ENCODE data around the gene TTC4. TPM values are rescaled to one million over a fixed set of nuclear protein-coding genes. Genes with fewer than 3 reads are reported as not detected.

Gene TTC4
- total and polyA plus RNA-seq, 2 experiments from 2014 or later, result 14.0 to 20.0 TPM

DNA sequence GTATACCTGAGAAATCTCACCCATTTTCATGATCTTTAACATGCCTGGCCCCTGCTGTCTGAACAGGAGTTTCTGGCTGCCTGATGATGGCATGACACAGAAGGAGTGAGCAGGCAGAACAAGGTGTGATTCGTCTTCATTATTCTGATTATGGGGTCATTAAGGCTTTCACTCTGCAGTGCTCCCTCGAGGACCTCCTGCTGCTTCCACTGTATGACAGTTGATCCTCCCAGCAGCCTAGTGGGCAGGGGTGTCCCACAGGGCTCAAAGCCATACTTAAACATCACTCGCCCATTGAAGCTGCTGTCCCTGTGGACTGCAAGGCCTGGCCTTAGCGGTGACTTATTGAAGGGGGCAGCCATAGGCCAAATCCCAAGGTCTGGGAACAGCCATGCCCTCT is 61.4 kb downstream of the TTC4 start:
- H3K36me3 ChIP-seq (replicated peaks; ENCODE audit: insufficient read depth, low read depth), result no peaks in the 10 kb centered on the region
- no peaks in the 10 kb centered on the region for H3K9me2 ChIP-seq (replicated peaks; ENCODE audit: insufficient read depth)
- peaks cover 4% of the 10 kb centered on the region for H3K4me1 ChIP-seq (ENCODE audit: insufficient read depth)
- no peak overlapping the region for H3K27ac ChIP-seq
- H3K4me2 ChIP-seq, result no peak overlapping the region
- no peaks in the 10 kb centered on the region for H3K9me3 ChIP-seq (ENCODE audit: low read depth)
- no peaks in the 10 kb centered on the region for H3K79me2 ChIP-seq
- H3K27me3 ChIP-seq, result peaks cover 3% of the 10 kb centered on the region
- H4K20me1 ChIP-seq (ENCODE audit: insufficient read depth, poor library complexity, severe bottlenecking), result no peaks in the 10 kb centered on the region
- H2AFZ ChIP-seq, result no peak overlapping the region
- DNase-seq (ENCODE audit: low spot score), result no peak
- WGBS (ENCODE audit: low lambda C conversion rate, missing lambda C conversion rate), result 74% methylated on average over 4 of the region's 4 CpGs
- TF ChIP-seq EZH2phosphoT487 (IDR thresholded peaks at IDR 0.05; ENCODE audit: low read depth, severe bottlenecking, unreplicated experiment) (no peak), EZH2 (IDR thresholded peaks at IDR 0.05; ENCODE audit: borderline replicate concordance) (no peak)
- TF ChIP-seq, protein P1, sequence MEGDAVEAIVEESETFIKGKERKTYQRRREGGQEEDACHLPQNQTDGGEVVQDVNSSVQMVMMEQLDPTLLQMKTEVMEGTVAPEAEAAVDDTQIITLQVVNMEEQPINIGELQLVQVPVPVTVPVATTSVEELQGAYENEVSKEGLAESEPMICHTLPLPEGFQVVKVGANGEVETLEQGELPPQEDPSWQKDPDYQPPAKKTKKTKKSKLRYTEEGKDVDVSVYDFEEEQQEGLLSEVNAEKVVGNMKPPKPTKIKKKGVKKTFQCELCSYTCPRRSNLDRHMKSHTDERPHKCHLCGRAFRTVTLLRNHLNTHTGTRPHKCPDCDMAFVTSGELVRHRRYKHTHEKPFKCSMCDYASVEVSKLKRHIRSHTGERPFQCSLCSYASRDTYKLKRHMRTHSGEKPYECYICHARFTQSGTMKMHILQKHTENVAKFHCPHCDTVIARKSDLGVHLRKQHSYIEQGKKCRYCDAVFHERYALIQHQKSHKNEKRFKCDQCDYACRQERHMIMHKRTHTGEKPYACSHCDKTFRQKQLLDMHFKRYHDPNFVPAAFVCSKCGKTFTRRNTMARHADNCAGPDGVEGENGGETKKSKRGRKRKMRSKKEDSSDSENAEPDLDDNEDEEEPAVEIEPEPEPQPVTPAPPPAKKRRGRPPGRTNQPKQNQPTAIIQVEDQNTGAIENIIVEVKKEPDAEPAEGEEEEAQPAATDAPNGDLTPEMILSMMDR (IDR thresholded peaks at IDR 0.05; ENCODE audit: poor library complexity), result no peak
- H3K4me3 ChIP-seq, result no peak overlapping the region

- WGBS (ENCODE audit: low lambda C conversion rate, missing lambda C conversion rate), result 72% methylated on average over 4 of the region's 4 CpGs
- Histone ChIP-seq H3K27me3 (peaks cover 7% of the 10 kb centered on the region), H3K79me2 (no peaks in the 10 kb centered on the region), H3K36me3 (replicated peaks; ENCODE audit: insufficient read depth, low read depth) (no peaks in the 10 kb centered on the region), H2AFZ (no peak overlapping the region), H3K9me2 (replicated peaks; ENCODE audit: insufficient read depth) (no peaks in the 10 kb centered on the region), H3K9me3 (ENCODE audit: low read depth) (no peaks in the 10 kb centered on the region), H3K4me3 (no peak overlapping the region), H3K4me2 (no peak overlapping the region), H3K27ac (no peak overlapping the region), H3K4me1 (ENCODE audit: insufficient read depth) (peaks cover 4% of the 10 kb centered on the region), H4K20me1 (ENCODE audit: insufficient read depth, poor library complexity, severe bottlenecking) (no peaks in the 10 kb centered on the region)
- no peak for DNase-seq (ENCODE audit: low spot score)
- TF ChIP-seq, protein P1 (IDR thresholded peaks at IDR 0.05; ENCODE audit: poor library complexity), result no peak
- no peak for TF ChIP-seq EZH2 (IDR thresholded peaks at IDR 0.05; ENCODE audit: borderline replicate concordance)
- no peak for TF ChIP-seq EZH2phosphoT487 (IDR thresholded peaks at IDR 0.05; ENCODE audit: low read depth, severe bottlenecking, unreplicated experiment)
These were observed 61.8 kb downstream of the TTC4 start for GRCh38 chr1:54777431-54777830.

GRCh38 chr1:54781023-54781723 is 65.5 kb downstream of the TTC4 start:
- Histone ChIP-seq H3K79me2 (no peaks in the 10 kb centered on the region), H4K20me1 (ENCODE audit: insufficient read depth, poor library complexity, severe bottlenecking) (no peaks in the 10 kb centered on the region), H3K27ac (no peak overlapping the region), H3K4me3 (no peak overlapping the region), H3K27me3 (peaks cover 8% of the 10 kb centered on the region), H3K9me2 (replicated peaks; ENCODE audit: insufficient read depth) (no peaks in the 10 kb centered on the region), H2AFZ (no peak overlapping the region), H3K4me1 (ENCODE audit: insufficient read depth) (peaks cover under 1% of the 10 kb centered on the region), H3K4me2 (peak overlapping the region; percentile 60), H3K36me3 (replicated peaks; ENCODE audit: insufficient read depth, low read depth) (no peaks in the 10 kb centered on the region), H3K9me3 (ENCODE audit: low read depth) (no peaks in the 10 kb centered on the region)
- DNase-seq (ENCODE audit: low spot score), result no peak
- TF ChIP-seq EZH2 (IDR thresholded peaks at IDR 0.05; ENCODE audit: borderline replicate concordance) (no peak), EZH2phosphoT487 (IDR thresholded peaks at IDR 0.05; ENCODE audit: low read depth, severe bottlenecking, unreplicated experiment) (no peak)
- TF ChIP-seq, protein P1 (IDR thresholded peaks at IDR 0.05; ENCODE audit: poor library complexity), result no peak
- 57% methylated on average over 62 of the region's 74 CpGs for WGBS (ENCODE audit: low lambda C conversion rate, missing lambda C conversion rate)

Data from hepatocyte (in vitro differentiated cells).